DND-41 (cell line): ENCODE measurements around the gene CLDN7.

Experiments used
- ATAC-seq: fragments of 200-7000 bp; cut with Tn5 transposase; 3 replicates; pipeline ENCODE4 v1.9.1; 2021; ENCODE audit warnings: low read depth; ENCODE audit not compliant: insufficient read depth
- DNase-seq: peaks from one replicate; pipeline ENCODE4 v3.0.0-alpha.2; 2020
- H2AFZ ChIP-seq: 2 replicates; pipeline ENCODE4 v1.6.0; 2012; ENCODE audit warnings: low read depth, low read length
- H3K27ac ChIP-seq: 2 replicates; pipeline ENCODE4 v1.5.1; 2012; ENCODE audit warnings: low read length, inconsistent platforms
- H3K27me3 ChIP-seq: fragments of 200-600 bp; sonication (generic); 2 replicates; pipeline ENCODE4 v1.6.0; 2012; ENCODE audit warnings: low read length, mild to moderate bottlenecking, inconsistent platforms; ENCODE audit not compliant: insufficient read depth, poor library complexity
- H3K36me3 ChIP-seq: 2 replicates; pipeline ENCODE4 v1.5.1; 2012; ENCODE audit warnings: low read length, inconsistent platforms; ENCODE audit not compliant: insufficient read depth
- H3K4me1 ChIP-seq: 2 replicates; pipeline ENCODE4 v1.5.1; 2012; ENCODE audit warnings: mild to moderate bottlenecking, low read length; ENCODE audit not compliant: insufficient read depth
- H3K4me2 ChIP-seq: 2 replicates; pipeline ENCODE4 v1.6.0; 2012; ENCODE audit warnings: mild to moderate bottlenecking, moderate library complexity, low read length, inconsistent platforms; ENCODE audit not compliant: insufficient read depth
- H3K4me3 ChIP-seq, 2 experiments: fragments of 200-600 bp in 1 of 2; shearing (Covaris generic) in 1 of 2; 2 replicates each; pipeline ENCODE4 v1.5.1; 2012 to 2016; ENCODE audit warnings: inconsistent platforms in 2 of 2, low read length in 2 of 2, mild to moderate bottlenecking in 2 of 2, low read depth in 1 of 2, moderate library complexity in 1 of 2
- H3K79me2 ChIP-seq: 2 replicates; pipeline ENCODE4 v1.6.0; 2012; ENCODE audit warnings: low read length, inconsistent platforms; ENCODE audit not compliant: insufficient read depth
- H3K9ac ChIP-seq: 2 replicates; pipeline ENCODE4 v1.6.0; 2012; ENCODE audit warnings: low read depth, mild to moderate bottlenecking, inconsistent platforms, low read length, moderate library complexity
- H3K9me3 ChIP-seq: 2 replicates; pipeline ENCODE4 v1.5.1; 2012; ENCODE audit warnings: low read length, moderate library complexity, mild to moderate bottlenecking, inconsistent platforms; ENCODE audit not compliant: insufficient read depth, severe bottlenecking
- H4K20me1 ChIP-seq: 2 replicates; pipeline ENCODE4 v1.6.0; 2012; ENCODE audit warnings: low read length; ENCODE audit not compliant: insufficient read depth
- CTCF ChIP-seq: IDR thresholded peaks from 2 replicates; pipeline ENCODE4 v1.5.1; 2012; ENCODE audit warnings: borderline replicate concordance, low read length, moderate library complexity, mild to moderate bottlenecking; ENCODE audit not compliant: poor library complexity, severe bottlenecking; ENCODE audit errors: extremely low read depth
- EZH2 ChIP-seq: IDR thresholded peaks from 3 replicates; pipeline ENCODE4 v1.6.1; 2012; ENCODE audit warnings: borderline replicate concordance, low read depth, mild to moderate bottlenecking, moderate library complexity, low read length, inconsistent platforms; ENCODE audit not compliant: severe bottlenecking

The CLDN7 gene

GRCh38 chr17:7281074-7281952 is 19.0 kb upstream of the CLDN7 start, which contains the start of gene SLC2A4:
SLC2A4 (plus strand) TSS chr17:7281718; CDS start chr17:7281935, 217 bp downstream.
- Histone ChIP-seq H3K4me2 (peak within 1 kb of the TSS; percentile 65), H3K4me3 (peak within 1 kb of the TSS in 1 of 2 experiments; percentile 49; a peak in 2 of 4 replicates), H3K36me3 (no peaks in the 10 kb centered on the region), H3K27ac (no peak within 1 kb of the TSS), H3K4me1 (peaks cover 27% of the 10 kb centered on the region), H3K9ac (peak within 1 kb of the TSS; percentile 27), H3K79me2 (no peaks in the 10 kb centered on the region), H3K27me3 (peaks cover 8% of the 10 kb centered on the region), H3K9me3 (no peaks in the 10 kb centered on the region), H4K20me1 (no peaks in the 10 kb centered on the region), H2AFZ (peak within 1 kb of the TSS; percentile 61)
- ATAC-seq (peak; percentile 83), DNase-seq (peak; percentile 93)
- TF ChIP-seq EZH2 (no peak), CTCF (no peak)

DNA sequence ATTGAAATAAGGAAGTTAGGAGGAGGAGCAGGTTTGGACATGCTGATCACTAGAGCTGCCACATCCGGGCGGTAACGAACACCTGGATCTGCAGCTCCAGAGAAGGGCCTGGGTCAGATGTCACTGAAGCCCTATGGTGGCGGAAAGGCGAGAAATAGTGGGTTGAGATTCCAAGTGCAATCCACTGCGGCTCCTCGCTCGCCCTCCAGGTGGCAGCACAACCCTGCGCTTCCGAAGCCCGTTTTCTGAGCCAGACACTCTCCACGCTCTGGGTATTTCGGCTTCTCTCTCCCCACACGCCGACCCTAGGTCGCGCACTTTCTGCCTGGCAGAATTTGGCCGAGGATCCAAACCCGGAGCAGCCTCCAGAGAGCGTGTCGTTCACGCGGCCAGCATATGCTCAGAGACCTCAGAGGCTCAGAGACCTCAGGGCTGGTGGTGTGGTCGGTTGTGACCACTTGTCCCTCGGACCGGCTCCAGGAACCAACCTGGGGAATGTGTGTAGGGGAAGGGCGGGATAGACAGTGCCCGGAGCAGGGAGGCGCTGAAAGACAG is 18.3 kb upstream of the CLDN7 start:
- Histone ChIP-seq H3K27ac (no peak overlapping the region), H3K4me3 (peak overlapping the region in 1 of 2 experiments; percentile 49; a peak in 2 of 4 replicates), H3K9me3 (no peaks in the 10 kb centered on the region), H3K9ac (peak overlapping the region; percentile 11), H3K36me3 (no peaks in the 10 kb centered on the region), H2AFZ (peak overlapping the region; percentile 61), H3K79me2 (no peaks in the 10 kb centered on the region), H3K4me1 (peaks cover 27% of the 10 kb centered on the region), H3K4me2 (peak overlapping the region; percentile 65), H3K27me3 (peaks cover 8% of the 10 kb centered on the region), H4K20me1 (no peaks in the 10 kb centered on the region)
- DNase-seq (peak; percentile 83), ATAC-seq (peak; percentile 78)
- TF ChIP-seq EZH2 (peak; percentile 65), CTCF (peak; percentile 90)

- TF ChIP-seq CTCF (no peak), EZH2 (no peak)
- H3K36me3 ChIP-seq: no peaks in the 10 kb centered on the region
- H3K9me3 ChIP-seq: no peaks in the 10 kb centered on the region
- no peak overlapping the region for H3K27ac ChIP-seq
- no peak for ATAC-seq
- DNase-seq: no peak
- H2AFZ ChIP-seq: no peak overlapping the region
- no peaks in the 10 kb centered on the region for H4K20me1 ChIP-seq
- H3K27me3 ChIP-seq: peaks cover 8% of the 10 kb centered on the region
- no peak overlapping the region for H3K4me3 ChIP-seq
- no peak overlapping the region for H3K9ac ChIP-seq
- no peaks in the 10 kb centered on the region for H3K79me2 ChIP-seq
- H3K4me2 ChIP-seq: no peak overlapping the region
- H3K4me1 ChIP-seq: peaks cover 27% of the 10 kb centered on the region
These were observed 17.2 kb upstream of the CLDN7 start for GRCh38 chr17:7279448-7279847.
